Right lobe of liver (tissue), 6 donors: Measurements from ENCODE around the gene FAM110D. TPM values are rescaled to one million over a fixed set of nuclear protein-coding genes. Genes with fewer than 3 reads are reported as not detected.
A peak's percentile ranks its signal among the peaks of the same experiment; 100 is the strongest.

ENCODE experiments used
- ATAC-seq, 4 donors: fragments of 200-7000 bp; cut with Tn5 transposase; one replicate each; pipeline ENCODE4 v1.9.1; 2020; ENCODE audit warnings: mild to moderate bottlenecking in 4 of 4, moderate library complexity in 4 of 4
- DNase-seq, 3 donors: peaks; one replicate each; pipeline ENCODE4 v3.0.0-alpha.2; 2020
- H3K27ac ChIP-seq, 3 donors: fragments of 200-600 bp; one replicate each; pipeline ENCODE4 v1.8.0; 2022
- H3K27me3 ChIP-seq, 2 donors: fragments of 200-600 bp; one replicate each; pipeline ENCODE4 v1.8.0; 2022
- H3K36me3 ChIP-seq, 4 donors: fragments of 200-600 bp; sonication (generic) in 1 of 4; one replicate each; pipeline versions ENCODE4 v1.5.1 to v1.8.0; 2017 to 2022; ENCODE audit warnings: control low read depth in 1 of 4
- H3K4me1 ChIP-seq, 4 donors: fragments of 200-600 bp; sonication (generic) in 1 of 4; one replicate each; pipeline versions ENCODE4 v1.5.1 to v1.8.0; 2017 to 2022; ENCODE audit warnings: control low read depth in 1 of 4
- H3K4me3 ChIP-seq, 3 donors: fragments of 200-600 bp; one replicate each; pipeline ENCODE4 v1.8.0; 2022
- H3K9me3 ChIP-seq, 4 donors: fragments of 200-600 bp; sonication (generic) in 1 of 4; one replicate each; pipeline versions ENCODE4 v1.5.1 to v1.8.0; 2017 to 2022; ENCODE audit warnings: control low read depth in 1 of 4
- POLR2A ChIP-seq: fragments of 450-650 bp; IDR thresholded peaks from one replicate; pipeline ENCODE4 v1.6.1; 2017; ENCODE audit warnings: antibody characterized with exemption, mild to moderate bottlenecking
- WGBS: methylation state at CpG from one replicate; pipeline ENCODE4 v1.1.6; 2018; ENCODE audit warnings: low coverage, low lambda C conversion rate; ENCODE audit not compliant: insufficient coverage; ENCODE audit errors: missing lambda C conversion rate; 5-methylcytosine and 5-hydroxymethylcytosine counted together
- intact Hi-C, 2 donors: fragments of 100-400 bp; cut with DNase I; formaldehyde crosslinking; loops; one replicate each; pipeline versions ENCODE4 v1.11.2 to v1.14.1; 2022
- total RNA-seq, 6 experiments: library from RNA; depleted of rRNA in 2 of 6; stranded (reverse); fragments of >200 nt in 2 of 6; fragmentation: NEBNext Ultra II Directional in 3 of 6; extraction: Animal tissue kit (Norgen Biotek cat#: 25700) in 3 of 6; gene quantifications; one replicate each; pipeline versions ENCODE4 v1.1.0 to v1.2.4, GENCODE V29; 2016 to 2023
- TF ChIP-seq, protein P1 (sequence below), 4 donors: fragments of 200-600 bp in 3 of 4; fragments of 450-650 bp in 1 of 4; IDR thresholded peaks; one replicate each; pipeline versions ENCODE4 v1.5.1 to v1.8.0; 2016 to 2022; ENCODE audit warnings: antibody characterized with exemption in 4 of 4, mild to moderate bottlenecking in 2 of 4
- donor health status: DM: no; HTN: yes; CAD: no.
- donor health status: DM: no; HTN: no; CAD: no.
- donor health status: DM: no; HTN: no; CAD: no.
- donor health status: DM: no; HTN: yes; CAD: no.
- donor health status: DM: no; HTN: yes; CAD: no.

Gene FAM110D
- total RNA-seq, 6 experiments from 2014 or later: 0.22 to 0.53 (median 0.34) TPM

DNA sequence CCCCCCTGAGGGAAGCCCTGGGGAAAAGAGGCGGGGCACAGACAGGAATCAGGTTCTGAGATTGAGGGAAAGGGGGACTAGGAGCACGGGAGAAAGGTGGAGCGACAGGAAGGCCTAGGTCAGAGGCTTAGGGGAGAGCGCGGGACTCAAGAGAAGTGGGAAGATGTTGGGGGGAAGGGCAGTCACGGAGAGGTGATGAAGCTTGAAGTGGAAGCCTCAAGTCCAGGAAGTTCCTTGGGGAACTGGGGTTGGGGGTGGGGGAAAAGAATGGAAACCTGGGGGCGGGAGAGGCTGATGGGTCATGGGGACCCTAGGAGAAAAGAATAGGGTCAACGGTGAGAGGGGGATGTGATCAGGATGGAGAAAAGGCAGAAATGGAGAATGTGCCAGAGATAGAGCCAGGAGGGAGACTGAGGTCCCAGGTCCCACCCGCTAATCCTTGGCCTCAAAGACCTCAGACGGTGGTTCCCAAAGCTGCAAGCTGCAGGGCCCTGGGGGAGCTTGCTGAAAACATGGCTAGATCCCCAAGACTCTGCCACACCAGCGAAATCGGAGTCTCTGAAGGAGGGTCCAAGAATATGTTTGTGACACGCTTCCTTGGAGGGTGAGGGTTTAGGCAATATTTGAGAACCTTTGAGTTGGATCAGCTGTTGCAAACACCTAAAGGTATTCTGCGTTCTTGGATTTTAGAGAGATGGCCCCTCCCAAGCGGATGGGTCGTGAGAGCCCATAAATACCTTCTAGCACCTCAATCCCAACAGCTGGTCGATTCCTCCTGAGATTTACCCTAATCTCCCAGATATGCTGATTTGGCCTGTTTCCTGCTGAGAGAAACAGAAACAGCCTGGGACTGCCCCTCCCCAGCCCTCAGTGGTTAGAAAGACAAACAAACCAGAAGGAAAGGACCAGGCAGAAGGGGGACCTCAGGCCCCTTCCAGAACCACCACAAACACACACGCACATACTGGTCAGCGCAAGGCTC lies 6.3 kb downstream of the FAM110D start:
- peaks cover 0 to 14% (median 0%) of the 10 kb centered on the region in 4 donors for H3K4me1 ChIP-seq
- ATAC-seq (no peak), DNase-seq (no peak)
- TF ChIP-seq, protein P1, sequence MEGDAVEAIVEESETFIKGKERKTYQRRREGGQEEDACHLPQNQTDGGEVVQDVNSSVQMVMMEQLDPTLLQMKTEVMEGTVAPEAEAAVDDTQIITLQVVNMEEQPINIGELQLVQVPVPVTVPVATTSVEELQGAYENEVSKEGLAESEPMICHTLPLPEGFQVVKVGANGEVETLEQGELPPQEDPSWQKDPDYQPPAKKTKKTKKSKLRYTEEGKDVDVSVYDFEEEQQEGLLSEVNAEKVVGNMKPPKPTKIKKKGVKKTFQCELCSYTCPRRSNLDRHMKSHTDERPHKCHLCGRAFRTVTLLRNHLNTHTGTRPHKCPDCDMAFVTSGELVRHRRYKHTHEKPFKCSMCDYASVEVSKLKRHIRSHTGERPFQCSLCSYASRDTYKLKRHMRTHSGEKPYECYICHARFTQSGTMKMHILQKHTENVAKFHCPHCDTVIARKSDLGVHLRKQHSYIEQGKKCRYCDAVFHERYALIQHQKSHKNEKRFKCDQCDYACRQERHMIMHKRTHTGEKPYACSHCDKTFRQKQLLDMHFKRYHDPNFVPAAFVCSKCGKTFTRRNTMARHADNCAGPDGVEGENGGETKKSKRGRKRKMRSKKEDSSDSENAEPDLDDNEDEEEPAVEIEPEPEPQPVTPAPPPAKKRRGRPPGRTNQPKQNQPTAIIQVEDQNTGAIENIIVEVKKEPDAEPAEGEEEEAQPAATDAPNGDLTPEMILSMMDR (IDR thresholded peaks at IDR 0.05): no peak
- no peak for TF ChIP-seq POLR2A
- H3K27me3 ChIP-seq: no peaks in the 10 kb centered on the region
- H3K9me3 ChIP-seq: no peaks in the 10 kb centered on the region
- H3K36me3 ChIP-seq: no peaks in the 10 kb centered on the region
- intact Hi-C loops: no loop called here
- H3K27ac ChIP-seq: no peak overlapping the region
- H3K4me3 ChIP-seq: no peak overlapping the region
- 64% methylated on average over 13 of the region's 19 CpGs for WGBS

DNA sequence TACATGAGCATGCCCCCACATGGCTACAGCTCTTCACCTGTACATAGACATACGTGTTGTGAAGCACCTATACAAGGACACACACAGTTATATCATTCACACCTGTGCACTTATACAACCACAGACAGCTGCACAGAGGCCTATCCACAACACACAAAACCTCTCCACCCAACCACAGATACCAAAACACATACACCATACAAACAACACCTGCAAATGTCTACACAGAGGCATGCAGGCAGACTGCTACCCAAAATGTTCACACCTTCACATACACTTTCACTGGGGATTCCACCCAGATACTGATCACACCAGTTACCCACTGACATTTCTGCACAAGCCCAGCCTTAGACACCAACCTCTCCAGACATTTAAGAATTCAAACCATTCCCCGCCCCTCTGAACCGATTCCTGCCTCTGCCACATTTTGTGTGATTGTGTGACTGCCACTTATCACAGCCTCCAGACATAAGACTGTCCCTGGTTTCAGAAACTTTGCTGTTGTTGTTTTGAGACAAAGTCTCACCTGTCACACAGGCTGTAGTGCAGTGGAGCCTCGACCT lies 7.9 kb downstream of the FAM110D start:
- no peaks in the 10 kb centered on the region for H3K27me3 ChIP-seq
- WGBS: 87% methylated on average over 4 of the region's 4 CpGs
- H3K9me3 ChIP-seq: no peaks in the 10 kb centered on the region
- TF ChIP-seq, protein P1 (IDR thresholded peaks at IDR 0.05): no peak
- TF ChIP-seq POLR2A: no peak
- no peak overlapping the region for H3K27ac ChIP-seq
- peaks cover 0 to 16% (median 3%) of the 10 kb centered on the region in 4 donors for H3K4me1 ChIP-seq
- H3K4me3 ChIP-seq: no peak overlapping the region
- H3K36me3 ChIP-seq: no peaks in the 10 kb centered on the region
- ATAC-seq (no peak), DNase-seq (no peak)
- intact Hi-C loops: no loop called here

DNA sequence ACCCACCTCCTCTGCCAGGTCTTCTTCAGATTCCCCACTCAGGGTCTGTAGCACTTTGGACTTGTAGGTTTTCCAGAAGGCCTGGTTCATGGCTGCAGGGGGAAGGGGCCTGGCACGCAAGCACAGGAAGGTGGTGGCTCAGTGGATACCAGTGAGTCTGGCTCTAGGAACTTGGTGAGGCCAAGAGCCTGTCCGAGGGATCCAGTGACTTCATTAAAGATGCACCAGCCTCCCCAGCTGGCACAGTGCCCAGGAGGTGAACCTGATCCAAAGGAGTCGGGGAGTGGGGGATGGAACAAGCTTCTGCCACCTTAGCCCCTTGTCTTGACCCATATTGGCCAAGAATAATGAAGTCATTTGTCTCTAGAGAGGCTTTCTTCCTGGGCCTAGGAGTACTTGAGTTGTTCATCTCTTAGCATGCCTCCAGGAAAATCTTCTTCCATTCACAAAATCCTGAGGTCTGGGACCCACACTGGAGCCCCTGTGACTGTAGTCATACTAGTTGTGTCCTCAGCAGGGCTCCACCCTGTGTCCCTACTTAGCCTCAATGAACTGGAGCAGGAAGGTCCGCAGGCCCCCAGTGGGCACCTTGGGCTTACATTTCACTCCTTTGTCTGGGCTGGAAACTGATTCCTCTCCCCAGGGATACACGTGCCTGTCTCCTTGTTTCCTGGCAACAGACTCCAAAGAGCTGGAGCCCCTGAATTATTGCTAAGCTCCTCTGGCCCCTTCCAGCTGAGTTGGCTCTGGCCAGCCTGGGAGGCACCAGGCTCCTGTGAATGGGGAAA lies 9.7 kb downstream of the FAM110D start, which contains the start of gene C1orf232:
TSS of gene C1orf232 (minus strand) at position 554 of the 788 bp plus-strand sequence. CDS start at position 90, 464 bp downstream.
- peaks cover 0 to 16% (median 3%) of the 10 kb centered on the region in 4 donors for H3K4me1 ChIP-seq
- ATAC-seq (no peak), DNase-seq (no peak)
- H3K27me3 ChIP-seq: no peaks in the 10 kb centered on the region
- H3K27ac ChIP-seq: peak within 1 kb of the TSS; percentile 58 to 73 (median 61)
- 50% methylated on average over 1 of the region's 5 CpGs for WGBS
- peak within 1 kb of the TSS; percentile 93 to 99 (median 99) for H3K4me3 ChIP-seq
- no peaks in the 10 kb centered on the region for H3K36me3 ChIP-seq
- H3K9me3 ChIP-seq: no peaks in the 10 kb centered on the region
- TF ChIP-seq, protein P1 (IDR thresholded peaks at IDR 0.05): no peak
- no peak for TF ChIP-seq POLR2A
- intact Hi-C loops: no loop called here

DNA sequence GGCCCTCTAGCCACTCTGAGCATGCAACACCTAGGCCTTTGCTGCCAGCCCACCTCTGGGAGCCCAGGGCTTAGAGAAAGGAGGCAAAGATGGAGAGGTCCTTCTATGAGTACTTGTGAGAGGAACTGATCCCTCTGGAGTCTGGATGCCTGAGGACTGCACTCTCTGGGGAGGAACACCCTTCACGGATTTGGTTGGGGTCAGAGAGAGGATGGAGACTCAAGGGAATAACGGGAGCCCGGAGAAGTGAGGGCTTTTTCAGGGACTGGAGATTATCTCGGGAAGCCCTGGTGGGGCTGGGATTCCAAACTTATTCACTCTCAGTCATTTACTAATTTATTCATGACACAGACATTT lies 10.3 kb downstream of the FAM110D start:
- H3K27me3 ChIP-seq: no peaks in the 10 kb centered on the region
- TF ChIP-seq, protein P1 (IDR thresholded peaks at IDR 0.05): no peak
- TF ChIP-seq POLR2A: no peak
- intact Hi-C loops: no loop called here
- peak overlapping the region in 1 of 3 donors; percentile 93 for H3K4me3 ChIP-seq
- peak overlapping the region in 2 of 3 donors; percentile 58 to 61 for H3K27ac ChIP-seq
- DNase-seq: no peak
- H3K36me3 ChIP-seq: no peaks in the 10 kb centered on the region
- H3K9me3 ChIP-seq: no peaks in the 10 kb centered on the region
- ATAC-seq: no peak
- peaks cover 0 to 12% (median 3%) of the 10 kb centered on the region in 4 donors for H3K4me1 ChIP-seq
- 33% methylated on average over 1 of the region's 4 CpGs for WGBS
